SU-DHL-6 (cell line): Measurements from ENCODE around the gene GTF2IRD1.

ENCODE experiments used
- H2AFZ ChIP-seq: fragments of 200-600 bp; sonication (generic); 2 replicates; pipeline ENCODE4 v1.6.1; 2014; ENCODE audit warnings: low read depth, mild to moderate bottlenecking, moderate library complexity, mixed read lengths, antibody characterized with exemption, low read length; ENCODE audit not compliant: severe bottlenecking
- H3F3A ChIP-seq: fragments of 200-600 bp; shearing (Covaris generic); 2 replicates; pipeline ENCODE4 v1.6.0; 2016; ENCODE audit warnings: antibody characterized with exemption, mild to moderate bottlenecking; ENCODE audit not compliant: insufficient read depth
- H3K27ac ChIP-seq: fragments of 200-600 bp; sonication (generic); 2 replicates; pipeline ENCODE4 v1.5.1; 2016; ENCODE audit warnings: low read depth, mild to moderate bottlenecking, low read length, moderate library complexity, mixed read lengths
- H3K27me3 ChIP-seq: fragments of 200-600 bp; sonication (generic), shearing (Covaris generic); 2 replicates; pipeline ENCODE4 v1.6.0; 2014; ENCODE audit warnings: mild to moderate bottlenecking, low read length
- H3K36me3 ChIP-seq: fragments of 200-600 bp; sonication (generic); 2 replicates; pipeline ENCODE4 v1.6.1; 2014; ENCODE audit warnings: mild to moderate bottlenecking, low read length, mixed read lengths
- H3K4me2 ChIP-seq: fragments of 300-600, 200-600 bp; shearing (Covaris generic), sonication (generic); 2 replicates; pipeline ENCODE4 v1.6.0; 2014; ENCODE audit warnings: low read length, low read depth, mild to moderate bottlenecking; ENCODE audit not compliant: poor library complexity, severe bottlenecking
- H3K4me3 ChIP-seq: fragments of 200-600 bp; sonication (generic); 2 replicates; pipeline ENCODE4 v1.5.1; 2014; ENCODE audit warnings: antibody characterized with exemption, low read length, mild to moderate bottlenecking, mixed read lengths; ENCODE audit not compliant: insufficient read depth, poor library complexity, severe bottlenecking
- H3K79me2 ChIP-seq: fragments of 200-600 bp; sonication (generic); 2 replicates; pipeline ENCODE4 v1.6.1; 2014; ENCODE audit warnings: mild to moderate bottlenecking, low read length, moderate library complexity; ENCODE audit not compliant: insufficient read depth
- H3K9ac ChIP-seq: fragments of 200-600 bp; sonication (generic); 2 replicates; pipeline ENCODE4 v1.7.0; 2014; ENCODE audit warnings: mild to moderate bottlenecking, low read length
- H3K9me2 ChIP-seq: fragments of 200-600 bp; sonication (generic); replicated peaks from 2 replicates; pipeline ENCODE4 v1.6.1; 2014; ENCODE audit warnings: low read length; ENCODE audit not compliant: insufficient read depth
- H3K9me3 ChIP-seq: fragments of 200-600 bp; sonication (generic); 2 replicates; pipeline ENCODE4 v1.6.1; 2014; ENCODE audit warnings: low read length, mixed read lengths; ENCODE audit not compliant: insufficient read depth
- H4K20me1 ChIP-seq: fragments of 200-600 bp; sonication (generic); 2 replicates; pipeline ENCODE4 v1.6.1; 2014; ENCODE audit warnings: low read depth, mild to moderate bottlenecking, antibody characterized with exemption, low read length, moderate library complexity, mixed read lengths
- CTCF ChIP-seq: fragments of 200-600 bp; sonication (generic); IDR thresholded peaks from one replicate; pipeline ENCODE4 v1.5.1; 2017; ENCODE audit warnings: antibody characterized with exemption, mild to moderate bottlenecking, low read length, moderate library complexity; ENCODE audit not compliant: insufficient read depth, poor library complexity, severe bottlenecking
- EZH2phosphoT487 ChIP-seq: fragments of 200-600 bp; sonication (generic), shearing (Covaris generic); conservative IDR thresholded peaks from 2 replicates; pipeline ENCODE4 v1.6.1; 2018; ENCODE audit warnings: mild to moderate bottlenecking, antibody characterized with exemption, low read length, moderate library complexity, mixed read lengths

The GTF2IRD1 gene

GRCh38 chr7:74615933-74616780, 162.5 kb downstream of the GTF2IRD1 start:
- no peaks in the 10 kb centered on the region for H4K20me1 ChIP-seq
- H3K9ac ChIP-seq, result no peak overlapping the region
- H3K36me3 ChIP-seq, result no peaks in the 10 kb centered on the region
- H3F3A ChIP-seq, result peaks cover 20% of the 10 kb centered on the region
- H3K27ac ChIP-seq, result no peak overlapping the region
- no peak for TF ChIP-seq EZH2phosphoT487
- peak; percentile 20 for TF ChIP-seq CTCF
- H3K9me2 ChIP-seq, result no peaks in the 10 kb centered on the region
- no peaks in the 10 kb centered on the region for H3K9me3 ChIP-seq
- no peaks in the 10 kb centered on the region for H3K79me2 ChIP-seq
- H2AFZ ChIP-seq, result peak overlapping the region; percentile 98
- peak overlapping the region; percentile 43 for H3K4me2 ChIP-seq
- H3K27me3 ChIP-seq, result no peaks in the 10 kb centered on the region
- no peak overlapping the region for H3K4me3 ChIP-seq

DNA sequence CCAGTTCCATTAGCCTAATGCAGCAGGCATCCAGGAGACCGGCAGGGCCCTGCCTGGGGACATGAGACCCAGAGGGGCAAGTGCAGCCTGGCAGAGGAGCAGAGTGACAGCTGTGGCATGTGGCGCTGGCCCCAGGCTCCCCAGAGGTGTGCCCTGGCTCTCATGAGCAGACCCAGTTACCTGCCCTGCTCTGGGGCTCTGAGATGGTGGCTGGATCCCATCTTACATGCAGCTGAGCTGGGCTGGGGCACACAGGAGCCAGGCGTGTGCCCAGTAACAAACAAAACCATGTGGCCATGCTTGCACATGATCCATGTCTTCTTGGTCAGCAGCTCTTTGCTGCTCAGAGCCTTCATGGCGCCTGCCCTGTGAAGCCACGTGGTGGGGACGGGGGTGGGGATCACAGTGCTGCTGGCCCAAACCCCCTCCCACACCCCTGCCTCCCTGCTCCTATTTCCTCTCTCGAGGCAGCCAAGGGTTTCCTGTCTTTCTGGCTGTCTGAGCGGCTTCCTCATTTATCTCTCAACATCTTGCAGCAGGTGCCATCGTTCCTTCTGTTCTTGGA, 163.6 kb downstream of the GTF2IRD1 start:
- Histone ChIP-seq H3K4me2 (peak overlapping the region; percentile 43), H3K36me3 (no peaks in the 10 kb centered on the region), H3F3A (peaks cover 20% of the 10 kb centered on the region), H4K20me1 (no peaks in the 10 kb centered on the region), H3K9ac (peak overlapping the region; percentile 49), H3K27me3 (no peaks in the 10 kb centered on the region), H3K9me2 (no peaks in the 10 kb centered on the region), H3K27ac (peak overlapping the region; percentile 62), H3K79me2 (no peaks in the 10 kb centered on the region), H3K4me3 (peak overlapping the region; percentile 11), H2AFZ (peak overlapping the region; percentile 98), H3K9me3 (no peaks in the 10 kb centered on the region)
- no peak for TF ChIP-seq EZH2phosphoT487
- no peak for TF ChIP-seq CTCF

DNA sequence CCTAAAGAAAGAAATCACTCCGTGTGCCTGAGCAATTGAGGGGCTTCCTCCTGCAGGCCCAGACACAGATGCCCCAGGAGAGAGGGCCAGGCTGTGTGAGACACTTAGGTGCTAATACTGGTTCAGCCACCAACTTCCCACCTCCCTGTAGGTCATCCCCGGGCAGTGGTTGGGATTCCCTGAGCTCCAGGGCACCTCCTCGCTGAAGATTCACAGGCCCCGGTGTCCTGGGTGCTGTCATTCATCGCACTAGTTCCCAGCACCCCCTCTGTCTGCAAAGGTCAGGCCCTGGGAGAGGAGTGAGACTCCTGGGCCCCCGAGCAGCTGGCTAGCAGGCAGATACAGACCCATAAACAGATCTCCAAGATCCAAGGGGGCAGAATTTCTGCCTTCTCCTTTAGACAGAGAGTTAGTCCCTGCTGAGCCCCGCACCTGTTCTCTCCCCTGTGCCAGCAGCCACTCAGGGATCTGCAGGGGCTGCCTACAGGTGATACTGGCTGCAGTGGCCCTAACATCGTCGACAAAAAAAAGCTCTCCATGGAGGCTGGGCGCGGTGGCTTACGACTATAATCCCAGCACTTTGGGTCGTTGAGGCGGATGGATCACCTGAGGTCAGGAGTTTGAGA, 165.6 kb downstream of the GTF2IRD1 start:
- H2AFZ ChIP-seq, result no peak overlapping the region
- no peak overlapping the region for H3K27ac ChIP-seq

More for the DNA sequence above, 165.6 kb downstream of the GTF2IRD1 start:
- Histone ChIP-seq H3K9me3 (no peaks in the 10 kb centered on the region), H3K4me2 (no peak overlapping the region), H3K27me3 (no peaks in the 10 kb centered on the region), H3K36me3 (no peaks in the 10 kb centered on the region), H3K9ac (no peak overlapping the region), H3K9me2 (no peaks in the 10 kb centered on the region), H3K4me3 (no peak overlapping the region), H3F3A (peaks cover 20% of the 10 kb centered on the region), H3K79me2 (no peaks in the 10 kb centered on the region), H4K20me1 (no peaks in the 10 kb centered on the region)
- TF ChIP-seq CTCF, result no peak
- TF ChIP-seq EZH2phosphoT487, result no peak
